ENCODE measurements around the gene PPP2R5E. TPM values are rescaled to one million over a fixed set of nuclear protein-coding genes. Genes with fewer than 3 reads are reported as not detected.
"Not testable (repeated sequence)": the region's sequence is repeated elsewhere in the genome, so short reads cannot be mapped to it uniquely, and the experiment has no call there.

Gene PPP2R5E
- total RNA-seq, result 10 to 100 TPM; 45.4 to 48.1 TPM

DNA sequence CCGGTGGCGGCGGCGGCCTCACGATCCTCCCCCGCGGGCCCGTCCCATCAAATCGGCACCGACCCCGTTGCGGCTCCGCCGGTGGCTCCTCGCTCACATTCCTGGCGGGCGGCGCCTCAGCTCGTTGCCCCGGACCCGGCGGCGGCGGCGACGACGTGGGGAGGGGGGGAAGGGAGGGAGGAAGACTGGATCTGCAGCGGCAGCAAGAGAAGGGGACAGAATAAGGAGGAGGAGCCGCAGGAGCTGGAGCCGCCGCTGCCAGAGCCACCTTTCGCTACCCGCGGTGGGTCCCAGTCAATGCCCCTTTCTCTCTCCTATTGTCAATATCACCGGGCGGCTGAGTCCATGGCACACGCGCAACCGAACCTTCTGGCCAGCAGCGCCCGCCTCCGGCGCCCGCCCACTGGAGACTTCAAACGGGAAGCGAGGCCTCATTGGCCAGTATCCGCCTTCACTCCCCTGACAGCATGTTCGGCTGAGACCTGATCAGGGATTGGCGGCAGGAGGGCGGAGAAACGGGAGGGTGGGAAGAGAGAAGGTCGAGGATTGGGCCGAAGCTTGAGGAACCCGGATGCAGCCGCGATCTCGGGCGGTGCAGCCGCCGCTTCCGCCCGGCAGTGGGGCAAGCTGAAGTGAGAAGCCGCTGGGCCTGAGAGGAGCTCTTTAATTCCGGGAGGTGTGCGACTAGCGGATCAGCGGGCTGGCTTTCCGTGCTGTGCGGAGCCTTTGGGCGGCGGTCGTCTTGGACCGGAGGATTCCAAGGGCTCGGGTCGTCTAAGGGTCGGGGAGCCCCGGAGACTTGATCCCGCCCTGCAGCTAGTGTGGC, at the start of gene PPP2R5E:
Gene PPP2R5E (minus strand): TSS at position 378 of the 826 bp plus-strand sequence. CDS start 3,692 bp downstream, outside the sequence.
- H3K4me3 Mint-ChIP-seq, result peak within 1 kb of the TSS; percentile 82
- peak; percentile 95 for ATAC-seq
- CTCF ChIA-PET, result interaction anchor here (0.6 to 2.5 kb wide), 9 partner anchors 42 to 227 kb away, joined by 3 to 15 read pairs (median 5); no protein-coding TSS in a partner anchor

GRCh38 chr14:63583046-63583445, 39.9 kb upstream of the PPP2R5E start:
- CTCF ChIA-PET; H3K27ac Mint-ChIP-seq; ATAC-seq; DNase-seq; H3K36me3 Mint-ChIP-seq; H3K4me1 Mint-ChIP-seq; H3K27me3 Mint-ChIP-seq; H3K4me3 Mint-ChIP-seq; H3K9me3 Mint-ChIP-seq (ENCODE audit: low read depth): not testable (repeated sequence)

More for the DNA sequence above, at the start of gene PPP2R5E:
- H3K36me3 Mint-ChIP-seq, result peaks cover 13% of the 10 kb centered on the region
- H3K27ac Mint-ChIP-seq, result peak within 1 kb of the TSS; percentile 88
- no peaks in the 10 kb centered on the region for H3K9me3 Mint-ChIP-seq (ENCODE audit: low read depth)
- H3K27me3 Mint-ChIP-seq, result no peaks in the 10 kb centered on the region
- DNase-seq, result peak; percentile 99
- H3K4me1 Mint-ChIP-seq, result peaks cover 24% of the 10 kb centered on the region

DNA sequence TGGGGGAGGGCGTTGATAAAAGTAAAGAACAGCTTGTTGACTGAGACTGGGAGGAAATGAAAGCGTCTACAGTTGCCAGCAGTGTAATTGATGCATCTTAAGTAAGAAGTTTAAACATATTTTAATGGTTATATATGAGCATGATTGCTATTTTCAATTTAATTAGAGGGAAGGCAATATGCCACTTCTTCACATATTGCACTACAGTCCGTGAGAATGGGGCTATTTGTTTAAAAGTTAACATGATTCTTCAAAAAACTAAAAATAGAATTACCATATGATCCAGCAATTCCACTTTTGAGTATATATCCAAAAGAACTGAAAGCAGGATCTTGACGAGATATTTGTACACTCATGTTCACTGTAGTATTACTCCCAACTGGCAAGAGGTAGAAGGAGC, 38.3 kb upstream of the PPP2R5E start:
- CTCF ChIA-PET, result interaction anchor here (0.6 kb wide), 1 partner anchor 44 kb away, joined by 3 read pairs; no protein-coding TSS in a partner anchor
- H3K27me3 Mint-ChIP-seq, result peaks cover 5% of the 10 kb centered on the region
- no peaks in the 10 kb centered on the region for H3K4me1 Mint-ChIP-seq
- no peaks in the 10 kb centered on the region for H3K36me3 Mint-ChIP-seq
- no peak for DNase-seq
- H3K4me3 Mint-ChIP-seq, result no peak overlapping the region
- no peak for ATAC-seq
- no peaks in the 10 kb centered on the region for H3K9me3 Mint-ChIP-seq (ENCODE audit: low read depth)
- H3K27ac Mint-ChIP-seq, result no peak overlapping the region

DNA sequence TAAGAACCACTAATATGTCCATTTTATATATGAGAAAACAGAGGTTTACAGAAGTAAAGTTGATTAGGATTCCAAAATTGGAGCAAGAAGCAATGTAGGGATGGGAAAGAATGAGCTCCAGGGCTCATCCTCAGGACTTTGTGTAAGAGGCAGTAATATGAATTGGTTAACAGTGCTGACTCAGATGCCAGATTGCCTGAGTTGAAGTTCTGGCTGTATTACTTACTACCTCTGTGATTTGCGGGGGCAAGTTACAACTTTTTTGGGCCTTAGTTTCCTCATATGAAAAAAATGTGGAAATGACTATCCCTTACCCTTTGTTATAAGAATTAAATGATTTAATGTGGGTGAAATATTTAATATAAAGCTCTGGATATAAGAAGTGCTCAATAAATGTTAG, 35.1 kb upstream of the PPP2R5E start:
- DNase-seq (no peak), ATAC-seq (no peak)
- Mint-ChIP-seq H3K27ac (no peak overlapping the region), H3K27me3 (peaks cover 5% of the 10 kb centered on the region), H3K36me3 (no peaks in the 10 kb centered on the region), H3K9me3 (ENCODE audit: low read depth) (no peaks in the 10 kb centered on the region), H3K4me1 (no peaks in the 10 kb centered on the region), H3K4me3 (no peak overlapping the region)
- CTCF ChIA-PET, result no interaction called here

- ATAC-seq (no peak), DNase-seq (no peak)
- no peaks in the 10 kb centered on the region for H3K9me3 Mint-ChIP-seq (ENCODE audit: low read depth)
- H3K27ac Mint-ChIP-seq, result no peak overlapping the region
- CTCF ChIA-PET, result no interaction called here
- H3K4me3 Mint-ChIP-seq, result no peak overlapping the region
- no peaks in the 10 kb centered on the region for H3K27me3 Mint-ChIP-seq
- H3K36me3 Mint-ChIP-seq, result no peaks in the 10 kb centered on the region
- H3K4me1 Mint-ChIP-seq, result no peaks in the 10 kb centered on the region
Observed at GRCh38 chr14:63573581-63573980, 30.4 kb upstream of the PPP2R5E start.

DNA sequence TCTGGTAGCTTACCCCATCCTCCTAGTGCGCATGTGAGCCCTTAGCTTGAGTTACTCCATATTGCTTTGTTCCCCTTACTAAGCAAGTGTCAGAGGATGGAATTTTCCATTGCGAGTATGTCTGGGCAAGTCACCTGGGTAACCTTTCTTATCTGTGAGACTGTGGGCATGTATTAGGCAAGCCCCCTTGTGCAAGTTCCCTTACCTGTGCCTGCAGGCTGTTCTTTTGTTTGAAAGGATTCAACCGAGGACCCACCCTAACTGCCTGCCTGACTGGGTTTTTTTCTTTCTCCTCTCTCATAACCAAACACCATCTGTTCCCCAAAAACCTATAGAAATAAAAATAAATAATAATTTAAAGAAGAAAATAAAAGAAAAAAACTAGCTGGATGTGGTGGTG, 22.3 kb upstream of the PPP2R5E start:
- H3K36me3 Mint-ChIP-seq, result no peaks in the 10 kb centered on the region
- peaks cover 29% of the 10 kb centered on the region for H3K27me3 Mint-ChIP-seq
- CTCF ChIA-PET, result interaction anchor here (0.6 kb wide), 1 partner anchor 232 kb away, joined by 3 read pairs; no protein-coding TSS in a partner anchor

DNA sequence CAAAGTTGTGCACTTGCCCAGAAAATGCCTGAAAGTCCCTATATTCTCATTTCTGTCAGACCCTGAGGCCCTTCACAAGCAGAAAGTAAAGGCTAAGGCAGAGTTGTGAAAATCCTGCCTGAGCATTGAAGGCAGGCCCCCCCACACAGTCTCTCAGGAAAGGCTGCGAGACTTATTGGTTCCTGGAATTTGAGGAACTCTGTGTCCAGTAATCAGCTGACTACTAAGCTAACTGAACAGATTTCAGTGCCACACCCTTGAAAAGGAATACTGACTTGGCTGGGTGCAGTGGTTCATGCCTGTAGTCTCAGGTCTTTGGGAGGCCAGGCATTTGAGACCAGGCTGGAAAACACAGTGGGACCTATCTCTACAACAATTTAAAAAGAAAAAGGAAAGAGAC, 21.1 kb upstream of the PPP2R5E start:
- H3K4me3 Mint-ChIP-seq, result no peak overlapping the region
- DNase-seq, result no peak
- H3K4me1 Mint-ChIP-seq, result no peaks in the 10 kb centered on the region
- peaks cover 29% of the 10 kb centered on the region for H3K27me3 Mint-ChIP-seq
- no peak overlapping the region for H3K27ac Mint-ChIP-seq
- no peaks in the 10 kb centered on the region for H3K36me3 Mint-ChIP-seq
- H3K9me3 Mint-ChIP-seq (ENCODE audit: low read depth), result no peaks in the 10 kb centered on the region
- CTCF ChIA-PET, result no interaction called here
- ATAC-seq, result no peak

More for the DNA sequence above, 22.3 kb upstream of the PPP2R5E start:
- no peak for DNase-seq
- no peaks in the 10 kb centered on the region for H3K9me3 Mint-ChIP-seq (ENCODE audit: low read depth)
- H3K4me3 Mint-ChIP-seq, result no peak overlapping the region
- no peaks in the 10 kb centered on the region for H3K4me1 Mint-ChIP-seq
- no peak overlapping the region for H3K27ac Mint-ChIP-seq
- ATAC-seq, result no peak

- Mint-ChIP-seq H3K4me1 (no peaks in the 10 kb centered on the region), H3K27ac (no peak overlapping the region), H3K27me3 (peaks cover 29% of the 10 kb centered on the region), H3K9me3 (ENCODE audit: low read depth) (no peaks in the 10 kb centered on the region), H3K4me3 (no peak overlapping the region), H3K36me3 (no peaks in the 10 kb centered on the region)
- CTCF ChIA-PET, result no interaction called here
- ATAC-seq (no peak), DNase-seq (no peak)
Observed at GRCh38 chr14:63563370-63564026, 20.3 kb upstream of the PPP2R5E start.

- Mint-ChIP-seq H3K36me3 (no peaks in the 10 kb centered on the region), H3K9me3 (ENCODE audit: low read depth) (no peaks in the 10 kb centered on the region), H3K27ac (no peak overlapping the region), H3K4me3 (no peak overlapping the region), H3K4me1 (no peaks in the 10 kb centered on the region), H3K27me3 (peaks cover 25% of the 10 kb centered on the region)
- DNase-seq (no peak), ATAC-seq (no peak)
- CTCF ChIA-PET, result no interaction called here
Observed at GRCh38 chr14:63562405-63562804, 19.2 kb upstream of the PPP2R5E start.

GRCh38 chr14:63555572-63555971, 12.4 kb upstream of the PPP2R5E start:
- DNase-seq (no peak), ATAC-seq (no peak)
- Mint-ChIP-seq H3K4me3 (no peak overlapping the region), H3K4me1 (no peaks in the 10 kb centered on the region), H3K9me3 (ENCODE audit: low read depth) (no peaks in the 10 kb centered on the region), H3K27ac (no peak overlapping the region), H3K36me3 (no peaks in the 10 kb centered on the region), H3K27me3 (peaks cover 7% of the 10 kb centered on the region)
- CTCF ChIA-PET, result interaction anchor here (0.7 kb wide), 1 partner anchor 13 kb away, joined by 3 read pairs; no protein-coding TSS in a partner anchor

- no peak overlapping the region for H3K4me3 Mint-ChIP-seq
- no peaks in the 10 kb centered on the region for H3K4me1 Mint-ChIP-seq
- H3K27ac Mint-ChIP-seq, result no peak overlapping the region
- H3K9me3 Mint-ChIP-seq (ENCODE audit: low read depth), result no peaks in the 10 kb centered on the region
- ATAC-seq, result no peak
- no peaks in the 10 kb centered on the region for H3K36me3 Mint-ChIP-seq
- CTCF ChIA-PET, result interaction anchor here (0.9 kb wide), 1 partner anchor 10 kb away, joined by 4 read pairs; no protein-coding TSS in a partner anchor
- peaks cover 7% of the 10 kb centered on the region for H3K27me3 Mint-ChIP-seq
- no peak for DNase-seq
Observed at GRCh38 chr14:63551332-63551731, 8.2 kb upstream of the PPP2R5E start.

DNA sequence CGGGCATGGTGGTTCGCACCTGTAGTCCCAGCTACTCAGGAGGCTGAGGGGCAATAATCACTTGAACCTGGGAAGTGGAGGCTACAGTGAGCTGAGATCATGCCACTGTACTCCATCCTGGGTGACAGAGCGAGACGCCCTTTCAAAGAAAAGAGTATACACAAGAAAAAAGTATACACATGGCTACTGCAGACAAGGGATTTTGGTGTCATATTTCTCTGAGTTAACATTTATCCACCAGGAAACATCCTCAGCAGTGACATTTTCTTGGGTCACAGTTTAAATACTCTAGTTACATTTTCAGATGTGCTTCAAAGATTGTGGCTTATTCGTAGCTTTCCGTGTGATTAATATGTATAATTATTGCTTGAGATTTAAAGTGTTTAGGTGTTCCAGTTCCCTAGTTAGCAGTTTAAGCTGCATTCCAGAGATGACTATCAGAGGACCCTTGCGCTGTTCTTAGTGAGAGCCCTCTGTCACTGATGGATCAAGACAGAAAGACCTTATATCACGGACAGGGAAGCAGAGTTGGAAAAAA, 4.7 kb upstream of the PPP2R5E start:
- CTCF ChIA-PET, result no interaction called here
- ATAC-seq (no peak), DNase-seq (no peak)

DNA sequence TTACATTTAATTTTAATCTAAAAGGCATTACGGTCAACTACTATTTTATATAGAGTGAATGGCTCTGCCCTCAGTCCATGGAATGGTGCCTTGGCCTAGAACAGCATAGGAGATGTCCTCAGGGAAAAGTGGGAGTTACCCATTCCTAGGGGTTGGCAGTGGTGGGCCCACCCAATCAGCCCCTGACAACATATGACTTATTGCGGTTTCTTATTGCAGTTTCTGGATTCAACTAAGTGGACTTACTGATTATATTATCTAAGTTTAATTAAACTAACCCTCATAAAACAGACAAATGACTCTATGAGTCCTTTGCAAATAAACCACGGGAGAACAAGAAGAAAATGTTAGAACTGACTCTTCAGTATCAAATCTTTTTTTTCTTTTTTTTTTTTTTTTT, 2.3 kb upstream of the PPP2R5E start:
- H3K36me3 Mint-ChIP-seq, result peaks cover 5% of the 10 kb centered on the region
- peaks cover 21% of the 10 kb centered on the region for H3K4me1 Mint-ChIP-seq
- H3K9me3 Mint-ChIP-seq (ENCODE audit: low read depth), result no peaks in the 10 kb centered on the region
- ATAC-seq, result no peak
- no peaks in the 10 kb centered on the region for H3K27me3 Mint-ChIP-seq
- no peak overlapping the region for H3K27ac Mint-ChIP-seq
- no peak overlapping the region for H3K4me3 Mint-ChIP-seq
- no peak for DNase-seq
- CTCF ChIA-PET, result no interaction called here

More for the DNA sequence above, 4.7 kb upstream of the PPP2R5E start:
- H3K36me3 Mint-ChIP-seq, result no peaks in the 10 kb centered on the region
- no peak overlapping the region for H3K4me3 Mint-ChIP-seq
- no peak overlapping the region for H3K27ac Mint-ChIP-seq
- no peaks in the 10 kb centered on the region for H3K9me3 Mint-ChIP-seq (ENCODE audit: low read depth)
- H3K4me1 Mint-ChIP-seq, result peaks cover 8% of the 10 kb centered on the region
- H3K27me3 Mint-ChIP-seq, result peaks cover 7% of the 10 kb centered on the region

Measured in activated CD8-positive, alpha-beta memory T cell treated with anti-CD3 and anti-CD28 coated beads, Interleukin-2, amount 10 ng/mL, durations not matched to agents 7 days and 5 days (primary cell).